ENCODE measurements around the gene POLR2F.

The POLR2F gene

DNA sequence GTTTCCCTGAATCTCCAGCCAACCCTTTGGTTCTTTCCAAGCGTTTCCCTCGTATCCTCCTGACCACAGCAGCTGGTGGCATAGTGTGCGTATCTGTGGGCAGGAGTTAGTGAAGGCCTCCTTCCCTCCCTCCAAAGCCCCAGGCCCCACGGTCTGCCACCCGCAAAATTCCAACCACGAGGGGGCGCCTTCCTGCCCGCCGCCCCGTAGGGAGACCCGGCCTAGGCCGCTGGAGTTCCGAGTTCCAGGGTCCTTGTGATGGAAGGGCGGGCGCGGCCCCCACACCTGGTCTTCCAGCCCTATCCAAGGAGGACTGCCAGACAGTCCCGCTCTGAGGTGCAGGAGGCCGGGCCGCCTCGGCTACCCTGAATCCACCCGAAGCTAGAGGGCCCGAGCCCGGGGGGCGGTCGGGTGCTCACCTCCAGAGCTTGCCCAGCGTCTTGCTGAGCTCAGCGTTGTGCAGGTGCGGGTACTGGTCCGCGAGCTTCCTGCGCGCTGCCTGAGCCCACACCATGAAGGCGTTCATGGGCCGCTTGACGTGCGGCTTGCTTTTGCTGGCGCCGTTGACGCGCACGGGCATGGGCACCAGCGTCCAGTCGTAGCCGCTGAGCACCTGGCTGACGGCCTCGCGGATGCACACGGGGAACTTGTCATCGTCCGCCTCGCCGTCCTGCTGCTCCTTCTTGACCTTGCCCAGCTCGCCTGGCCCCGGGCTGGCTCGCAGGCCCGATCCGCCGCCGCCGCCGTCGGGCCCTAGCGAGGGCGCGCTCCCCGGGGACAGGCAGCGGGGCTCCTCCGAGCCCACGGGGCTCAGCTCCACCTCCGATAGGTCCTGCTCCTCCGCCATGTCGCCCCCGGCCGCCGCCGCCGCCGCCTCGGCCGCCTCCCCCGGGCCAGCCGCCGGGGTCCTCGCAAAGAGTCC, 29.7 kb downstream of the POLR2F start:
- no peak for DNase-seq

GRCh38 chr22:37983860-37984791, 30.6 kb downstream of the POLR2F start, which contains the start of gene SOX10:
Gene SOX10, minus strand, starts transcription at chr22:37984555. Its CDS starts 771 bp downstream, at chr22:37983784.
- no peak for DNase-seq

GRCh38 chr22:37985050-37985585, 31.6 kb downstream of the POLR2F start:
- no peak for DNase-seq

DNA sequence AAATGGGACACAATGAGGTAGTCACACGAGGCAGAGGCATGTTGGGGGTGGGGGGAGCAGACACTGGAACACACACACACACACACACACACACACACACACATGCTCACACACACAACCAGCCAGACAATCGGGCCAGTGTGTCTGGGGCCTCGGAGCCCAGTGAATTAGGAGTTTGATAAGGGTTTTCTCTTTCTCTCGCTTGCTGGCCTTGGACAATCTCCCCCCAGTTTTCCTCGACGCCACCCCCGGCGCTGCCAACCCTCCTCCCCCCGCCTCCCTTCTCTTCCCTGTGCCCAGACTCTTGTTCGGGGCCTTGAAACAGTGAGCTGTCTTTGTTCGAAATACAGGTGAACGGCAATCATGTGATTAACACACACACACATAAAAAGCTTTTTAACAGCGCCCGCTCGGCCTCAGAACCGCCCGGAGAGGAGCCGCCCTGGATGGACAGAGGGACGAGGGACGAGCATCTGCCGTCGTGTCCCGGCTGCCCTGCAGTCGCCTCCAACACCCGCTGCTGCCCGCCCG, 32.3 kb downstream of the POLR2F start:
- DNase-seq, result no peak

DNA sequence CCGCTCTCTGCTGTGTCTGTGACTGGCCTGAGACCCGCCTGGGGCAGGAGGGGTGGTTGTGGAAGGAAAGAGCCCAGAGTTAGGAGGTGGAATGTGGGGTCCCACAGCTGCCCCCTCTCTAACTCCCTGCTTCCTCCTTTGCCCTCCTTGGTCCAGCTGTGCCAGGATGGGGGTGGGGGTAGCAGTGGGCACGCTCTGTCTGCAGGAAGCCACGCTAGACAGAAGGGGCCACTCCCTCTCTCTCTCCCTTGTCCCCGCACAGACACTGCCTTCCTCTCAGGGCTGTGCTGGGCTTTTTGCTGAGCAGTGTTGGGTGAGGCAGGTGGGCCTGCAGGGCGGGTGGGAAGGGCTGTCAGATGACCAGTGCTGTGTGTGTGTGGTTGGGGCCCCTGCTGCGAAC, 32.9 kb downstream of the POLR2F start:
- no peak for DNase-seq

GRCh38 chr22:37989146-37990045, 35.9 kb downstream of the POLR2F start:
- no peak for DNase-seq

GRCh38 chr22:37990301-37990700, 36.8 kb downstream of the POLR2F start:
- no peak for DNase-seq

- DNase-seq, result no peak
Observed at GRCh38 chr22:37990862-37991261, 37.4 kb downstream of the POLR2F start.

DNA sequence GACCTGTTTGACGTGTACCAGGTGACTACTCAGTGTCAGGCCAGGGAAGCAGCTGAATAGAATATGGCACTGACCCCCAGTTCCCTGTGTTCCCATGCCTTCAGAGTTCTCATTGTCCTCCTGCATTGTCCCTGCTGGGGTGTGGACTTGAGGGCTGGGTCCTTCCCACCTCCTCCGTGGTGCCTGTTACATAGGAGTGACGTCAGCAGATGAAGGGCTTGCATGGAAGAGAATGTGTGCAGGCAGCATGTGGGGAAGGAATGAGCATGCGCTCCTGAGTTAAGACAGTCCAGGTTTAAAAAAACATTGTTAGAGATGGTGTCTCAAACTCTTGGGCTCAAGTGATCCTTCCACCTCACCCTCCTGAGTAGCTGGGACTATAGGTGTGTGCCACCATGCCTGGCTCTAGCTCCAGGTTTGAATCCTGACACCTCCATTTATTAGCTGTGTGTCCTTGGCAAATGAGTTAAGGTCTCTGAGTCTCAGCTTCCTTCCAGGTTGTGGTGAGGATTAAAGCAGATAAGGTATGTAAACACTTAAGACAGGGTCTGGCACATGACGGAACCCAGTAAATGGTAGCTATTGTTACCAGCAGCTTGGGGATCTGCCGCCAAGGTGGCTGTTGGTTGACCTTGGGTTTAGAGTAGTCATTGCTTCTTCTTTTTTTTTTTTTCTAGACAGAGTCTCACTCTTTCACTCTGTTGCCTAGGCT, 38.4 kb downstream of the POLR2F start:
- DNase-seq, result no peak

- DNase-seq, result peak; percentile 30 to 42
Observed at GRCh38 chr22:37994049-37994448, 40.5 kb downstream of the POLR2F start.

DNA sequence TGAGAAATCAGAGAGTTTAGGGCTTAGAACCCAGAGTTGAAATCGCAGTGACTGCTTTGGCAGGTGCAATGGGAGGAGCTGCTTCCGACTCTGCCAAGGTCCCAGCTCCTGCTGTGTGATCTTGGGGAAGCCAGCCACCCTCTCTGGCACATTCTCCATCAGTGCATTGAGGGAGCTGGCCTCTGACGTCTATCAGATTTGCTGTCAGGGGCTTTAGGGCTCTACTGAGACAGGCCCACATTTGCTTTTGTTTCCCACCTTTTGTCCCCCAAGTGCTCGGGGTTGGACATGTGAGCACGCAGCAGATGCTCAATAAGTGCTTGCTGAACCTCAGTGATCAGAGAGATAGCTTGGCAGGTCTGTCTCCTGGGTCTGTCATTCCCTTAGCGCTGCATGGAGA, 41.5 kb downstream of the POLR2F start:
- no peak for DNase-seq

DNA sequence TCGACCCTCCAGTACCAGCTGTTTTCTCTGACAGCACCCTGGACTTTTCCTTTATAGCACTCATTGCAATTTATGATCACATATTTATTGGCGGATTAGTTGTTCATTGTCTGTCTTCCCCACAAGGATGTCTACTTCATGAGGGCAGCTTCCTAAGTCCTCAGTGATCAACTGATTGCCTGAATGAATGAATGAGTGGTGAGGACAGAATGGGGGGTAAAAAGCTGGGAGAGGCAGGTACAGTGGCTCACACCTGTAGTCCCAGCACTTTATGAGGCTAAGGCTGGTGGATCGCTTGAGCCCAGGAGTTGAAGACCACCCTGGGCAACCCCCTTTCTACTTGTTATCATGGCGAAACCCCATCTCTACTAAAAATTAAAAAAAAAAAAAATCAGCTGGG, 42.0 kb downstream of the POLR2F start:
- DNase-seq, result no peak

DNA sequence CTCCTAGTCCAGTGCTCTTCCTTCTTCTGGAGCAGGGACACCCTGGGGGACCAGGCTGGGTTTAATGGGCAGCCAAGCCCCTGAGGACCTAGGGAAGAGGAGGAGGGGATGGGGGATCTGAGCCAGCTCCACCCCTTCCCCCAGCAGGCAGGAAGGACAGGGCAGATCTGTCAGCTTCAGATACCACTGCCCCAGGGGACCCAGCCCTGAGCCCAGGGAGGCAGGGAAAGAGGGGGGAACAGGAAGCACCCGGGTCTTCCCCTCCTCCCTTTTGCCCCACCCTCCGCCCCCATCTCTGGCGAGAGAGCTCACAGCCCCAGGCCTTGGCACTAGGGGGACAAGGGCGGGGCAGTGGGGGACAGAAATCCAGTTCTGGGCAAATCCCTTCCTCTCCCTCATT, 42.6 kb downstream of the POLR2F start:
- peak in 1 of 2 donors; percentile 19 for DNase-seq

DNA sequence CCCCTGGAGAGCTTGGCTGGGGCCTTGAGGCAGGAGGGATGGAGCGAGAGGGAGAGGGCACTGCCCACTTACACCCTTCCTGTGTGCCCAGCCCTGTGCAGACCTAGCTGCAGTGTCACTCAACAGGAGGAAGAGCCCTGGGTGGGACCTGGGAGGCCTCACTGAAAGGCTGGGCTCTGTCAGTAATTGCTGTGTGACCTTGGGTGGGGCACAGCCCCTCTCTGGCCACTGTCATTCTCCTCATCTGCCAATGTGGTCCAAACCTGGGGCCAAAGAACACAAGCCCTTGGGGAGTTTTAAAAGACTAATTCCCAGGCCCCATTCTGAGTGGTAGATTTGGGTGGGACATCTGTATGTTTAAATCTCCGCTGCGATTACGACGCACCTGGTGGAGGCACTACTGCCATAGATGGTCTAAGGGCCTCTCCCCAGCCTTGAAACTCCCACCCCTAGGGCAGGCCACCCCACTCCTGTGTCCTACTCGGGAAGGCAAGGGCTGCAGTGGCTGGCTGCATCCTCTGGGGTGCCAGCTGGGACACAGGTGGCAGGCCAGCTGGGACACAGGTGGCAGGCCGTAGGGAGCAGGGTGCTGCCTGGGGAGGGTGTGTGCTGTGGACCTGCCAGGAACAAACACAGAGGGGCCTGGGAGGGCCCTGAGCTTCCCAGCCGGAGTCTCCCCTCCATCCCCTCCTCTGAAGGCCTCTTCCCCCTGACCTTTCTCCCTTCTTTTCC, 43.2 kb downstream of the POLR2F start:
- DNase-seq, result no peak

DNA sequence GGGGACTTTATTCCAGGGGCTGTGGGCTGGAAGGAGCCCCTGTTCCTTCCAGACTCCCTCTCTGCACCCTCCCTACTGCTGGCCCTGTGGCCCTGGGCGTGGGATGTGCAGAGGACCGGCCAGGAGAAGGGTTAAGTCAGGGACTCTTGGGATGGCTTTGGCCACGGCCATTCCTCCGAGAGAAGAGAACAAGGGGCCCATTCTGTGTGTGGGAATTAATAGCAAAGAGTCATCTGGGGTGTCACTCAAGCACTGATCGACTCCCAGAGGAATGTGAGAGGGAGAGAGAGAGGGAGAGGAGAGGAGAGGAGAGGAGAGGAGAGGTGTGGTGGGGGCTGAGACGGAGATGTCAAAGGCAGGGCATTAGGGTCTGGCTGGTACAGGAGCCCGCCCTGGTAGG, 45.0 kb downstream of the POLR2F start:
- no peak for DNase-seq

- DNase-seq, result no peak
Observed at GRCh38 chr22:37999236-37999635, 45.7 kb downstream of the POLR2F start.

DNA sequence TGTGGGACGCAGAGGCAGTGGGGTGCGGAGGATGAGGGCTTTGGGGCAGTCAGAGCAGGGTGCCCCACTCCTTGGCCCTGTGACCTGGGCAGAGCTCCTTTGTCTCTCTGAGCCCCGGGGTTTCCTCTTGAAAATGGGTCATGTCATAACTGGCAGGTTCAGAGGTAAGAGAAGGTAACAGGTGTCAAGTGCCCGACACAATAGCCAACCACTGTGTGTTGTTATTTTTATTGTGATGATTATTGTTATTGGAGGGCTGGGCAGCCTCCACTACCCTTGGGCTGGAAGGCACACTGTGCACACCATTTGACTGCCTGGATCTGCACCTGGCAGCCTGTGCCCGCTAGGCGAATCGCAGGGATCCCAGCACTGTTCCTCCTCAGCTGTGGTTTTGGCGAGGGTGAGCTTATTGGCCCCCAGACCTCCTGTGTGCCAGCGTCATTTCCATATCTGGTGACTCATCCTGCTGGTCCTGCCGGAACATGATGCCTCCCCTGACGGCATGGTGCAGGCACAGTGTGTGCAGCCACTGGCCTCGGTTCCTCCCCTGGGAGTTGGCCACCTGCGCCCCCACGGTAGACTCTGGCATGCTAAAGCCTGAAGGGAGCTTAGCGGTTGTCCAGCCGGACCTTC, 46.3 kb downstream of the POLR2F start:
- peak in 1 of 2 donors; percentile 16 for DNase-seq

- DNase-seq, result no peak
Observed at GRCh38 chr22:38005943-38006342, 52.4 kb downstream of the POLR2F start.

- no peak for DNase-seq
Observed at GRCh38 chr22:38006906-38007305, 53.4 kb downstream of the POLR2F start.

DNA sequence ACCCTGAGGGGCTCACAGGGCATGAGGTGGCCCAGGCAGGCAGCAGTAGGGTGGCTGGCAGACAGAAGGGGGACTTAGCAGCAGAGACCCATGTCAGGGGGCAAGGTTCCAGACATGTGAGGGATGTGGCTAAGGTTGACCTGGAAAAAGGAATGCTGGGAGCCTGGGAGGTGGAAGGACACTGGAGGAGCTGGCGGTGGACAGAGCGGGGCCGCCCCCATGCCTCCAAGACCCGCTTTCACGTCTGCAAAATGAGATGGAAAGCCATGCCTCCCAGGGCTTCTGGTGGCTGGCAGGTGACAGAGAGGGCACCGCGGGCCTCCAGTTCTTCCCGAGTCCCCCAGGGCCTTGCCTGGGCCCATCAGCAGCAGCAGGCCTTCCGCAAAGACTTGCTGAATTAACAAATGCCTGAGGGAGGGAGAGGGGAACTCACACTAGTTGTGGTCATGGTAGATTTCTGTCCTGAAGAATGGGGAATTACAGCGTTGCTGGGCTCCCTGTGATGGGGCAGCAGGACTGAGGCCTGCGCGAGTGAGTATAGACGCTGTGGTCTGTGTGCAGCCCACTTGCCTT, 53.9 kb downstream of the POLR2F start:
- DNase-seq, result no peak
